Fibroblast of gingiva (primary cell): ENCODE measurements around the gene FZD1.
A peak's percentile ranks its signal among the peaks of the same experiment; 100 is the strongest.
"Not testable (repeated sequence)": the region's sequence is repeated elsewhere in the genome, so short reads cannot be mapped to it uniquely, and the experiment has no call there.

ENCODE experiments used
- DNase-seq: peaks from one replicate; pipeline ENCODE4 v3.0.0-alpha.2; 2011; ENCODE audit warnings: low read depth

The FZD1 gene

GRCh38 chr7:91297939-91298338, 33.7 kb downstream of the FZD1 start:
- no peak for DNase-seq

DNA sequence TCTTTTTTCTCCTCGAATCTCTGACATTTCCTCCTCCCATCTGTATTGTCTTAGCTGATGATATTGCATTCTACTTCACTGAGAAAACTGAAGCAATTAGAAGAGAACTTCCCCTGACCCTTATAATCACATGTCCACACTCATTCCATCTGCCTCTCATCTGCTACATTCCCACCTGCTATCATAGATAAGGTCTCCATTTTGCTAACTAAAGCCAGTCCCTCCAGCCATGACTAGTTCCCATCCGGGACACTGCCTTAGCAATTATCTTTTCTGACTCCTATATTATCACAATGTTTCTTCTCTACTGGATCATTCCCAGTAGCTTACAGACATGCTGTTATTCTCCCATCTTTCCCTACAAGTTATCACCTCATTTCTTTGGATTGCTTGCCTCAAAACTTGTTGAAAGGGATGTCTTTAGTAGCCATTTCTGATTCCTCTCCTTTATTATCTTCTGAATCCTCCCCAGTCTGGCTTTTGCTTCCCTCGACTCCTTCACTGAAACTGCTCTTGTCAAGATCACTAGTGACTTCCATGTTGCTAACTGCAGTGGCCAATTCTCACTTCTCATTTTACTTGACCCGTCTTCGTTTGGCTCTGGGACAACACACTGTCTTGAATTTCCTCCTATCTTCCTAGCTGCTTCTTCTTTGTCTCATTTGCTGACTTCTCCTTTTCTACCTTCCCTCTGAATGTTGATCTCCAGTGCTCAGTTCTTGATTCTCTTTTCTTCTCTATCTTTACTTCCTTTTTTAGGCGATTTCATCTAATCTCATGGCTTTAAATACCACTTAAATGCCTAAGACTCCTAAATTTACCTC, 35.9 kb downstream of the FZD1 start:
- no peak for DNase-seq

- DNase-seq = no peak
These were observed 38.6 kb downstream of the FZD1 start for GRCh38 chr7:91302794-91303193.

DNA sequence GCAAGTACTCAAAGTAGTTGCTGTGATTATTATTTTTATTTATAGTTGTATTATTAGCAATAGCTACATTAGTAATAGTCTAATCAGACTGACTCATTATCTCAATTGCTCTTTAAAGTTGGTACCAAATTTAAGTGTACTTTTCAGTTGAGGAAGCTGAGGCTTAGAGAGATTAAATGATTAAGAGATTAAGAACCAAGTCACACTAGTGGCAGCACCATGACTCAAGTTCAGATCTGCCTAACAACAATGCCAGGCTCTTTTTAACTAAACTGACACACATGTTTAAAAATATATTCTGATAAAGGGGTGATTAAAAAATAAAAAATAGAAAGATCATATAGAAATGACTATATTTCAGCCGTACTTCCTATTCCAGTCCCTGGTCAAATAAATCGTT, 42.0 kb downstream of the FZD1 start:
- DNase-seq = no peak

DNA sequence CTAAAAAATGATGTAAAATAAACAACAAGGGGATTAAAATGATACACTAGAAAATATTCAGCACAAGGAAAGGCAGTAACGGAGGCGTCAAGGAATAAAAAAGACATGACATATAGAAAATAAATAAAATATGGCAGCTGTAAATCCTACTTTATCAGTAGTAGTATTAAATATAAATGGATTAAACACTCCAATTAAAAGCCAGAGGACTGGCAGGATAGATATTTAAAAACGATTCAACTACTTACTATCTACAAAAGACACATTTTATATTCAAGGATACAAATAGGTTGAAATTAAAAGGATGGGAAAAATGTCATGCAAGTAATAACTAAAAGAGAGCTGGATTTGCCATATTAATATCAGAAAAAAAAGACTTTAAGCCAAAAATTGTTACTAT, 43.2 kb downstream of the FZD1 start:
- no peak for DNase-seq

GRCh38 chr7:91308191-91308590, 44.0 kb downstream of the FZD1 start:
- not testable (repeated sequence) for DNase-seq

DNA sequence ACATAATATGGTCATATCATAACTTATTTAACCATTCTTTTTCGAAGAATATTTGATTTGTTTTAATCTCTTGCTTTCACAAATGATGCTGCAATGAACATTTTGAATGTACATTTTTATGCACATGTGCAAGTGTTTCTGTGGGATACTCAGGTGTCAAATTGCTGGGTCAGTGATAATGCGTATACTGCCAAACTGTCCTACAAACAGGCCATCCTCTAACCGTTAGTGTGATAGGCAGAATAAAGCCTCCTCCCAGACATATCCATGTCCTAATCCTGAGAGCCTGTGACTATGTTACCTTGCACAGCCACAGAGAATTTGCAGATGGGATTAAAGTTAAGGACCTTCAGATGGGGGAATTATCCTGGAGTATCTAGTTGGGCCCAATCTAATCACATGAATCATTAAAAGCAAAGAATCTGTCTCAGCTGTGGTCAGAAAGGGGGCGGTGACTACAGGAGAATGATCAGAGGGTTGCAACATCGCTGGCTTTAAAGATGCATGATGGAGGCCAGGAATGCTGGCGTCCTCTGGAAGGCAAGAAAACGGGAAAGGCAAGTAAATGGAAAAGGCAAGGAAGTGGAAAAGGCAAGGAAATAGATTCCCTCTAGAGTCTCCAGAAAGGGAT, 46.7 kb downstream of the FZD1 start:
- DNase-seq = peak; percentile 73

GRCh38 chr7:91311839-91312238, 47.6 kb downstream of the FZD1 start:
- peak; percentile 45 for DNase-seq

DNA sequence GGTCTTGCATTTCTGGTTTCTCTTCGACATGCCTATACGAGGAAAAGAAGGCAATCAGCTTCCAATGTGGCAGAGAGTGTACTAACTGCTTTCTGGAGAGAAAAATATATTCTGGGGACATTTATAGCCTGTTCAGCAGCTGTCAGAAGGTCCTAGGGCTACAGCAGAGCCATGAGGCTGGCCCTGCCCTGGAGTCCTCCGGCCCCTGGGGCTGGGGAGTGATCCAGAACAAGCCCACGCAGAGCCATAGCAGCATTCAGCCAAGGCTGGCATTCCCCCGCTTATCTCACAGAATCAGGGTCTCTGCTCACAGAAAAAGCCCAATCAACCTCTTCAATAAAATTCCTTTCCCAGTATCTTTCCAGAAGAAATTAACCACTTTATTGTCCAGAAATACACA, 48.9 kb downstream of the FZD1 start:
- no peak for DNase-seq

DNA sequence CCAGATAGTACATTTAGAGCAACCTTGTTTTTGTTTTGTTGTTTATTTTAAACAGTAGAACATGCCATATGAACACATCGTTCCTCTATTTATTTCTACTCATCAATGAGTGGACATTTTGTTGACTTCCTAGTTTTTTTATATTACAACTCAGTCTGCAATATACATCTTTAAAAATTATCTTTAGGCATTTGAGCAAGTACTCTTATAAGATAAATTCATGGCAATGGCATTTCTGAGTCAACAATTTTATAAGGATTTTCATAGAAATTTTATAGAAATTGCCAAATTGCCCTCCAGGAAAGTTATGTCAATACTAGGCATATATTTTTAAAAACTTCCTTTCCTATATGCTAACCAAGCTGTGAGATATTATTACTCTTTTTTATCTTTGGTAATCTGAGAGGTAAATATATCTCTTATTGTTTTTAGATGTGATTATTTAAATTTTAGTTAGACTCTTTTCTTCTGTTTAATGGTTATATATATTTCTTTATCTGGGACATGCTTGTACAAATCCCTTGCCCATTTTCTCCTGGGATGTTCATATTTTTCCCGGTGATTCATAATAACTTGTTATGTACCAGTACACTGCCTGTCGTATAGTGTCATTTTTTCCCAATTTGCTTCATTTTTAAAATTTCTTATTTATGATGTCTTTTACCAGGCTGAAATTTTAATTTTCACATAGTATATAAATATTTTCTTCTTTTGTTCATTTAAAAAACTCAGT, 50.5 kb downstream of the FZD1 start:
- no peak for DNase-seq

DNA sequence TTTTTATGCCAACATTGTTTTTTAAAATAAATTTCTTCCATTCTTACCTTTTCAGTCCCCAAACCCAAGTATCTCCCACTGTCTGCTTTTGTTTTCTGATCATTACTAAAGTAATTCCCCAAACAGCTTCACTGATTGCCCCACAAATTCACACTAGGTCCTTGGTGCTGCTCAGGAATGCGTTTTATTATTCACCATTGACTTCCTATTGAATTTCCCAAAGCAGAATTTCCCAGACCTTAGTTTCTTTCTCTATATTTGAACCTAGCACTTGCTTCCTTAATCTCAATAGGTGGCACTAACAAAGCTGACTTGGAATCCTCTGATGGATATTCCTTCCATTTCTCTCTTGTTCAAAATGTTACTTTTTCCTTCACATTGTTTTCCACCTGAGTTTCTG, 52.2 kb downstream of the FZD1 start:
- DNase-seq = no peak

DNA sequence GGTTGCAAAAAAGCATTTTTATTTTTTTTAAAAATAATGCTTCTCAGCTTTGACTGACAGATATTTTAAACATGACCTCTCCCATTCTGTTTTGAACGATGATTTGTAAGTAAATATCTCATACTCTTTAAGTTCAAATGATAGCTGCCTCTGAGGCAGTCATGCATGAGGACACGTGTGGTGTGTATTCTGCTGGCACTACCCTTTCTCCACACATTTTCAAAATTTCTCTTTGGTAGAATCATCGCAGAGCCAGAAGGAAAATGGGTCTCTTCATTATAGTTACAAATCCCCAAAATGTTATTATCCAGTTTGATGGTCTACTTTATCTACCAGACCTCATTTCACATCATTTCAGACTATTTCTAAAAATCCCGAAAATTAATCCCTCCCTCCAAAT, 55.1 kb downstream of the FZD1 start:
- DNase-seq = no peak

DNA sequence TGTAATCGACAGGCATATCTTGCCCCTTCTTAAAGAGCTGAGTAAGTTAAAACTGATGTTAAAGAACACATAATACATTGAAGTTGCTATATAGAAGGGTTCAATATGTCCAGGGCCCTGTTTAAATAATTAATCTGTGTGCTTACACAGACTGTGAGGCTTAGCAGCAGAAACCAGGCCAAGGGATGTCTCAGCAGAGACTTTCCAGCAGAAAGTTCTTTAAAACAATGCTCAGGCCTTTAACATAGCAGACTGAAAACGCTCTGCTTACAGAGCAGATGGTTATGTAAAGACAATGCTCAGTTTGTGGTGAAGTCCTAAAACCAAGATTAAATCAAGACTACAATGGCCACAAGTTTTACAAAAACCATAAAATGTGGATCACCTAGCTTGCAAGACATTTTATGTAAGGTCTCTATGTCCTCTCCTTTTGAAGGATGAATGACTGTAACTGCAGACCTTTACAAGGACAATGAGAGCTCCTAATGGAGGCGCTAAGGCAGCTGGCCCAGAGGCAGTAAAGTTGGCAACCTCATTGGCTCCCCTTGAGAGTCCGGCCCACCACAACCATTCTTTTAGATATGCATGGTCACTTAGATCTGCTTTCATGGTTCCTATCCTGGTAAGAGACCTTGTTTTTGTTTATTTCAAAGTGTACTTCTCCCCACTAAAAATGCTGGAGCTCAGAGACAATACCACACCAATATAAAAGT, 56.3 kb downstream of the FZD1 start:
- no peak for DNase-seq
